ENCODE results near the gene SCUBE1. TPM values are rescaled to one million over a fixed set of nuclear protein-coding genes. Genes with fewer than 3 reads are reported as not detected.

The SCUBE1 gene
- total and polyA plus RNA-seq, 2 experiments from 2014 or later, result not detected

GRCh38 chr22:43202756-43203410, 140.3 kb downstream of the SCUBE1 start:
- no peak overlapping the region for H3K4me3 ChIP-seq
- H3K36me3 ChIP-seq (ENCODE audit: low read depth), result no peaks in the 10 kb centered on the region
- H3K9me2 ChIP-seq (ENCODE audit: insufficient read depth), result no peaks in the 10 kb centered on the region
- TF ChIP-seq EZH2 (IDR thresholded peaks at IDR 0.05; ENCODE audit: insufficient read depth, poor library complexity, severe bottlenecking) (no peak), EZH2phosphoT487 (IDR thresholded peaks at IDR 0.05; ENCODE audit: insufficient read depth, low read depth) (no peak)
- no peak for DNase-seq
- no peaks in the 10 kb centered on the region for H3K9me3 ChIP-seq (ENCODE audit: low read depth)
- H4K20me1 ChIP-seq (ENCODE audit: insufficient read depth), result no peaks in the 10 kb centered on the region
- no peak overlapping the region for H3K4me2 ChIP-seq (ENCODE audit: unreplicated experiment)
- in situ Hi-C loops (cut with MboI), result no loop called here
- no peaks in the 10 kb centered on the region for H3K79me2 ChIP-seq (ENCODE audit: insufficient read depth)
- no peak overlapping the region for H2AFZ ChIP-seq
- H3K9ac ChIP-seq, result no peak overlapping the region
- no peaks in the 10 kb centered on the region for H3K4me1 ChIP-seq (ENCODE audit: insufficient read depth)
- no peak overlapping the region for H3K27ac ChIP-seq
- no peaks in the 10 kb centered on the region for H3F3A ChIP-seq (ENCODE audit: insufficient read depth)
- WGBS, 2 experiments (ENCODE audit: low coverage in 1 of 2, low lambda C conversion rate in 2 of 2, missing lambda C conversion rate in 2 of 2), result 68 to 78% methylated on average over 13 of the region's 13 CpGs
- no peaks in the 10 kb centered on the region for H3K27me3 ChIP-seq (replicated peaks; ENCODE audit: insufficient read depth)

- WGBS, 2 experiments (ENCODE audit: low coverage in 1 of 2, low lambda C conversion rate in 2 of 2, missing lambda C conversion rate in 2 of 2), result 74 to 79% methylated on average over 10 of the region's 10 CpGs
- Histone ChIP-seq H3F3A (ENCODE audit: insufficient read depth) (0 out of 2 replicates have a peak, but pooled peaks cover under 1% of the 10 kb centered on the region), H3K79me2 (ENCODE audit: insufficient read depth) (no peaks in the 10 kb centered on the region), H3K4me2 (ENCODE audit: unreplicated experiment) (no peak overlapping the region), H3K4me1 (ENCODE audit: insufficient read depth) (peaks cover 4% of the 10 kb centered on the region), H3K9me3 (ENCODE audit: low read depth) (no peaks in the 10 kb centered on the region), H2AFZ (no peak overlapping the region), H3K27ac (no peak overlapping the region), H3K9me2 (ENCODE audit: insufficient read depth) (no peaks in the 10 kb centered on the region), H3K4me3 (no peak overlapping the region), H4K20me1 (ENCODE audit: insufficient read depth) (no peaks in the 10 kb centered on the region), H3K27me3 (replicated peaks; ENCODE audit: insufficient read depth) (no peaks in the 10 kb centered on the region), H3K9ac (no peak overlapping the region), H3K36me3 (ENCODE audit: low read depth) (no peaks in the 10 kb centered on the region)
- in situ Hi-C loops (cut with MboI), result no loop called here
- TF ChIP-seq EZH2 (IDR thresholded peaks at IDR 0.05; ENCODE audit: insufficient read depth, poor library complexity, severe bottlenecking) (no peak), EZH2phosphoT487 (IDR thresholded peaks at IDR 0.05; ENCODE audit: insufficient read depth, low read depth) (no peak)
- no peak for DNase-seq
These were observed 140.8 kb downstream of the SCUBE1 start for GRCh38 chr22:43202326-43202725.

DNA sequence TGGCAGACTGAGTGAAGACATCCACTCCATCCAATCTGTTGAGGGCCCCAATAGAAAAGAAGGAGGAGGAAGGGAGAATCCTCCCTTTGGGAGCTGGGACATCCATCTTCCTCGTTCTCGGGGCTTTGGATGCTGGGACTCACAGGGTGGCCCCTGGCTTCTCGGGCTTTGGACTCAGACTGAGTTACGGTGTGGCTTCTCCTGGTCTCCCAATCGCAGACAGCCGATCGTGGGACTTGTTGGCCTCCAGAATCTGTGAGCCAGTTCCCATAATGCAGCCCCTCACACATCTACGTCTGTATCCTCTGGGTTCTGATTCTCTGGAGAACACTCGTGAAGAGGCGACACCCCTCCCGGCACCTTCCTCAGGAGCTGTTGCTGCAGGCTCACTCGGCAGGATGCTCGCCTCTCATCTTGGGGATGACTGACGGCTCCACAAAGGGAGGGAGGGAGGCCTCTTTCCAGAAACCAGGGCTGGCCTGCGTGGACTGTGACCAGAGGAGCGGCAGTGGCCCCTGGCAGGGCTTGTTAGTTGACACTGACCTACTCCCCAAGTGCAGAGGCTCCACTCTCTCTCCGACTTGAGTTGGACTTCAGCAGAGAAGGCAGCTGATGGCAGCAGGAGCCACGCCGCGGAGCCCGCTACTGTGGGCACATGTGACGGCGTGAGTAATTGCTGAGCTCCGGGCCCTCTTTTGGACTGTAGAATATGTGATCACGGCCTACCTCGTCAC, 141.5 kb downstream of the SCUBE1 start:
- Histone ChIP-seq H3K9me2 (ENCODE audit: insufficient read depth) (no peaks in the 10 kb centered on the region), H3K27ac (no peak overlapping the region), H3K9ac (no peak overlapping the region), H3F3A (ENCODE audit: insufficient read depth) (peaks cover 6% of the 10 kb centered on the region; the same call in 1 of the 2 replicates), H3K79me2 (ENCODE audit: insufficient read depth) (no peaks in the 10 kb centered on the region), H3K36me3 (ENCODE audit: low read depth) (no peaks in the 10 kb centered on the region), H3K9me3 (ENCODE audit: low read depth) (no peaks in the 10 kb centered on the region), H3K4me3 (no peak overlapping the region), H3K27me3 (replicated peaks; ENCODE audit: insufficient read depth) (no peaks in the 10 kb centered on the region), H2AFZ (no peak overlapping the region), H3K4me1 (ENCODE audit: insufficient read depth) (peaks cover 11% of the 10 kb centered on the region), H4K20me1 (ENCODE audit: insufficient read depth) (no peaks in the 10 kb centered on the region), H3K4me2 (ENCODE audit: unreplicated experiment) (no peak overlapping the region)
- in situ Hi-C loops (cut with MboI), result no loop called here
- no peak for TF ChIP-seq EZH2 (IDR thresholded peaks at IDR 0.05; ENCODE audit: insufficient read depth, poor library complexity, severe bottlenecking)
- no peak for TF ChIP-seq EZH2phosphoT487 (IDR thresholded peaks at IDR 0.05; ENCODE audit: insufficient read depth, low read depth)
- DNase-seq, result no peak
- 86 to 89% methylated on average over 26 of the region's 26 CpGs for WGBS, 2 experiments (ENCODE audit: low coverage in 1 of 2, low lambda C conversion rate in 2 of 2, missing lambda C conversion rate in 2 of 2)

GRCh38 chr22:43200555-43200954, 142.6 kb downstream of the SCUBE1 start:
- DNase-seq, result no peak
- H3F3A ChIP-seq (ENCODE audit: insufficient read depth), result peaks cover 6% of the 10 kb centered on the region; the same call in 1 of the 2 replicates
- H3K9ac ChIP-seq, result no peak overlapping the region
- in situ Hi-C loops (cut with MboI), result no loop called here
- H2AFZ ChIP-seq, result no peak overlapping the region
- peaks cover 13% of the 10 kb centered on the region for H3K4me1 ChIP-seq (ENCODE audit: insufficient read depth)
- no peaks in the 10 kb centered on the region for H4K20me1 ChIP-seq (ENCODE audit: insufficient read depth)
- H3K9me2 ChIP-seq (ENCODE audit: insufficient read depth), result no peaks in the 10 kb centered on the region
- H3K27ac ChIP-seq, result no peak overlapping the region
- no peaks in the 10 kb centered on the region for H3K79me2 ChIP-seq (ENCODE audit: insufficient read depth)
- no peak overlapping the region for H3K4me3 ChIP-seq
- no peaks in the 10 kb centered on the region for H3K9me3 ChIP-seq (ENCODE audit: low read depth)
- 80 to 88% methylated on average over 13 of the region's 13 CpGs for WGBS, 2 experiments (ENCODE audit: low coverage in 1 of 2, low lambda C conversion rate in 2 of 2, missing lambda C conversion rate in 2 of 2)
- TF ChIP-seq EZH2phosphoT487 (IDR thresholded peaks at IDR 0.05; ENCODE audit: insufficient read depth, low read depth) (no peak), EZH2 (IDR thresholded peaks at IDR 0.05; ENCODE audit: insufficient read depth, poor library complexity, severe bottlenecking) (no peak)
- H3K36me3 ChIP-seq (ENCODE audit: low read depth), result no peaks in the 10 kb centered on the region
- no peak overlapping the region for H3K4me2 ChIP-seq (ENCODE audit: unreplicated experiment)
- no peaks in the 10 kb centered on the region for H3K27me3 ChIP-seq (replicated peaks; ENCODE audit: insufficient read depth)

All from GM23248 (cell line).